Measurements from ENCODE around the gene RAD51B.
A peak's percentile ranks its signal among the peaks of the same experiment; 100 is the strongest.

RAD51B gene

DNA sequence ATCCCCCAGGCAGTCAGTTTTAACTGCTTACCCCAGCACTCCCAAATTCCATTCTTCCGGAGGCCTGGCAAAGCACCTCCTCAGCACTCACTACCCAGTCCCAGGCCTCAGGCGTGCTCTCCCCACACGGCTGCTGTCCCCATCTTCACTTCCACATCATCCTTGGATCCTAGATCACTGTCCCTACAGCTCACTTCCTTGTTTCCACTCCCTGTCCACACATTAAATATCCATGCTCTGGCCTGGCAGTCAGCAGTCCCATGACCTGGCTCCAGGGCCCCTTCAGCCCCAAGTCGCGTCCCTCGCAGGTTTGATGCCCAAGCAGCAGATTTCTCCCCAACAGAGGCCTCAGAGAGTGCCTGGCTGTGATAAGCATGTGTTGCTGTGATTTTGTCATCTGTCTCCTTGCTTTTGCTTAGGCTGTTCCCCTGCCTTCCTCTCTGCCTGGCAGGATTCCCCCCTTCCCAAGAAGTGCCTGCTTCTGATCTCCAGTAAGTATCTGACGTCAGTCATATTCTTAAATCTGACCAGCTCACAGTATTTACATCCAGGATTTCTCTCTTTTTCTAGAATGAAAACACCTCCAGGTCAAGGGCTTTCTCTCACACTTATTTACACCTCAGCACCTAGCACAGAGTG is 731.6 kb downstream of the RAD51B start:
- DNase-seq = no peak

GRCh38 chr14:68552075-68552474 is 732.5 kb downstream of the RAD51B start:
- no peak for DNase-seq

GRCh38 chr14:68552602-68553001 is 733.0 kb downstream of the RAD51B start:
- DNase-seq = peak; percentile 70

GRCh38 chr14:68553311-68553710 is 733.7 kb downstream of the RAD51B start:
- DNase-seq = no peak

DNA sequence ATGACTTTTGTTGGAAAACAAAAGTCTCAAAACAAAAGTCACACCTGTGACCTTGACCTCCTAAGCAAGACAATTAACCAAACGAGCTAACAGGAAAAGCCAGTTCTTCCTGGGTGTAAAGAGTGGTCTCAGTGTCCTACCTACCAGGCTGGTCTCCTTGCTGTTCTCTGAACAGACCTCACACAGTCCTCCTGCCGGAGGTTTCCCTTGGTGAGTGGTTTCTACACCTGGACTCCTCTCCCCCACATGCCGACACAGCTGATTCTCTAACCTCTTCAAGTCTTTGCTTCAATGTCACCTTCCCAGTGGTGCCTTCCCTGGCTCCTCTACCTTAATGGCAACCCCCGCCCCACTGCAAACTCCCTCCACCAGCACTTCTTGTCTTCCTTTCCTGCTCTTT is 734.7 kb downstream of the RAD51B start:
- DNase-seq = no peak

DNA sequence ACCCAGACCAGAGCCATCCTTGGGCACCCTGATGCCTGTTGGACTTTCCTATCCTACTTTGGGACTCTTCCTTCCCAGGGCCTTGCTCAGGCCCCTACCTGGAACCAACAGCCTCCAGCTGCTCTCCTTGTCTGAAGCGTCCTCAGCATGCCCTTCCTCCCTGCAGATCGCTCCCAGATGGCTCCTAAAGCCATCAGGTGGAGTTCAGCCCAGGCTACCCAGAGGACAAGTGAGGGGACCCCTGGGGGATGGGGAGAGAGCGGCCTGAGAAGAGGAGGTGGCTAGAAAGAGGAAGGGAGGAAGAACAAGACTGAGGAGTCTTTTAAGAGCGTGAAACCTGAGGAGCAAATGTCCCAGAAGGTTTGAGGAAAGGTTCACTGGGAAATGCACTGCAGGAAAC is 736.7 kb downstream of the RAD51B start:
- no peak for DNase-seq

- no peak for DNase-seq
These were observed 738.1 kb downstream of the RAD51B start for GRCh38 chr14:68557648-68558047.

- DNase-seq = no peak
These were observed 738.5 kb downstream of the RAD51B start for GRCh38 chr14:68558096-68558495.

DNA sequence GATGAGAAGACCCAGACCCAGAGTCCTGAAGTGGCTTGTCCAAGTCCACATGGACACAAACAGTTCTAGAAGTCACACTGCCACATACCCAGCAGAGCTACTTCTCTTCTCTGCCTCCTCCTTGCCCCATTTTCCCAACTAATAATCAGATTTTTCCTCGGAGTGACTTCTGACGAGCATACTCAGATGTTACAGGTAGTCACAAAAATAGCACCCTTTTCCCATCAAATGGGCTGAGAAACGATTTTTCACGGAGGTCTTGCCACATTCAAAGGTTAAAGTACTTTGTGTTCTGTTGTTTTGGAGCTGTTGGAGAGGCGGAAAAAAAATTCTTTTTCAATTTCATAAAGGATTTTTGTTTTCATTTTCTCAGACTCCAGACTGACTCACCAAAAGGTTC is 740.4 kb downstream of the RAD51B start:
- DNase-seq = no peak

- DNase-seq = no peak
These were observed 742.0 kb downstream of the RAD51B start for GRCh38 chr14:68561531-68562007.

GRCh38 chr14:68562911-68563250 is 743.3 kb downstream of the RAD51B start:
- DNase-seq = no peak

DNA sequence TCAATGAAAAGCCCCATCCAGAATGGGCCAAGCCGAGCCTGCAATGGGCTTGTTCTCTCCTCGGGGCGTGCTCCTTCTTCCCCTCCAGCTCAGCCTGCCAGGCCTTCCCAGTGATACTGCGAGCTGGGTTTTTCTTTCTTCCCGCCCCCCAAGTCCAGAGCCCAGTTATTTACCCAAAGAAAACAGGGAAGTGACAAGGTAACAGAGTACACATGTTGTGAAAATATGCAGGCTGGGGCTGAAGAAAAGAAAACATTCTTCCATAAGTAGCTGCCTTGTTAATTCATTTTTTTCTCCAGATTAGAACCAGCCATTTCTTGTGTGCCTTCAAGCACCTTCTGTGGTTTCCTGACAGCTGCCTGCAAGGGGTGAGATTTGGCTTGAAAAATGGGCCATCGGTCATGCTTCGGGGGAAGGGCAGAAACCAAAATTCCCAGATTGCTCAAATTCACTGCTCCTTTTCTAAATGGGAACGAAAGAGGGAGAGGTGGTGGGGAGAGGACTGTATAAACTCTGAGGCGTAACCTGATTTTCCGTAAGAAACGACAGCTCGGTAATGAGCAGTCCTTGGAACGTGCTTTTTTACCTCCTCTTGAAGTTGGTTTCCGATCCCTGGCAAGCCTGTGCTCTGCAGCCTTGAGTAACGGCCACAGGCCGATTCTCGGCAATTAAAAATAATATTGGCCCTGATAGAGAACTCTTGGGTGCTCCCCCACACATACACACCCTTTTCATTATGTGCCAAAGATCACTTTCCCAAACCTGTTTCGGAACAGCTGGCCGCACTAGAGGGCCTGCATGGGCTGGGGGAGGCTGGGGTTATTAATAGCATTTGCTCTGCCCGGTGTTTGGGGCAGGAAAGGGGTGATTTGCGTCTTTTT is 743.9 kb downstream of the RAD51B start:
- DNase-seq = no peak

DNA sequence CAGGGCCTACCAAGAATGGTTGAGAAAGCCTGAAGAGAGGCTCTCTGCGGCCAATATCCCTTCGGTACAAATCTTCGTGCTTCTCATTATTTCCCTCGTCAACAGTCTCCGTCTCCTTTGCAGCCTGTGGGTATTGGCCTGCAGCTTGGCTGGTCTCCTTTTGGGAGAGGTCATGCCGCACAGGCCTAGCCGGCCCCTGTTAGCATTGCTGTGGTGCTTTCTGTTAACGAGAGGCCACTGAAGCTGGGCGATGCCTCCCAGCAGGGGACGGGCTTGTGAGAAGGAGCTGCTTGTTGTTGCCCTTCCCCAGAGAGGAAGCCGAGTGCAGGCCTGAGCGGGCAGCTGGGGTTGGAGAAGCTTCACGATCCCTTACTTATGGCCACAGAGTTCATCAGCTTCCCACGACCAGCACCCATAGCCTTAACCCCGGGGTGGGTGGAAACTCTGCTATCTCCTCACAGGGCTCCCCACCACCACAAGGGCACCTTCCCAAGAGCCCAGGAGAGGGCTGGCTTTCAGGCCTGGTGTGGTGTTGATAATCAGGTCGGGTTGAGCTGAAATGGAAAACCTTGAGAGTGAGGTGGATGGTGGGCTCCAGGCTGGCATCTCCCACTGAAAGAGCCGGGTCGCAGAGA is 744.7 kb downstream of the RAD51B start:
- DNase-seq = no peak

DNA sequence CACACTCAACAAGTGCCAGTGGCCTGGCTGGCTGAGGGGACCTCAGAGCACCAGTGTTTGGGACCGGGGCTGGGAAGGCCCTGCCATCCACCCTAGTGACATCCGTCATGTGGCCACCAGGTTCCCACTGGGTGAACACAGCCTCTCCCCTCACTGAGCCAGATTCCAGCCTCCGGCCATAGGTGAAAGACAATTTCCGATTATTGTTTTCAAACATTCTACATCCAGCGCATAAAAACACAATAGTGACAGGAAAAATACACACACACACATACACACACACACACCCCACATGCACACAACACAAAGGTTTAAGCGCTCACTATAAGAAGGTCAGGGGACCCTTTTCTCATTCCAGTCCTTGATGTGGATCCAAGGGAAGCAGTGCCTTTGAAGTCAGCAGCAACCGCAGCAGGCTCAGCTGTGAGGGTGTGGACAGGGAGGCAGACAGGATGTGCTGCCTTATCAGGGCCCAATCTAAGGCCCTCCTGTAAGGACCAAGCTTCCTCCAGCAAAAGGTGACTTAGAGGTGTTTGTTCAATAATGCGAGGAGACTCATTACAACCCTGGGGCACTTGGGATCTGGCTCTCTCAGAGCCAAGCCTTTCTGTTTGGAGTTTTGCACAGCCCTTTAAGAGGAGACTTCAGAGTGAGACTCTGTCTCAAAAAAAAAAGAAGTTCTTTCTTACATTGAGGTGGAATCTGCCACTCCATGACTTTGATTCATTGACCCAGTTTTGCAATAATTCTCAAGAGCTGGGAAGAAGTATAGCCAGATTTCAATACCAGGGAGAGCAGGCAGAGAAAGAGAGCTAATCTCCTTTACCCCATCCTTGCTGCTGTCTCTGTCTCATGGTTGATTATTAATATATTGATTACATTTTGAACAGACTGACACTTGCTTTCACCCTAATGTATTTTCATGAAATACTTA is 745.5 kb downstream of the RAD51B start:
- DNase-seq = no peak

DNA sequence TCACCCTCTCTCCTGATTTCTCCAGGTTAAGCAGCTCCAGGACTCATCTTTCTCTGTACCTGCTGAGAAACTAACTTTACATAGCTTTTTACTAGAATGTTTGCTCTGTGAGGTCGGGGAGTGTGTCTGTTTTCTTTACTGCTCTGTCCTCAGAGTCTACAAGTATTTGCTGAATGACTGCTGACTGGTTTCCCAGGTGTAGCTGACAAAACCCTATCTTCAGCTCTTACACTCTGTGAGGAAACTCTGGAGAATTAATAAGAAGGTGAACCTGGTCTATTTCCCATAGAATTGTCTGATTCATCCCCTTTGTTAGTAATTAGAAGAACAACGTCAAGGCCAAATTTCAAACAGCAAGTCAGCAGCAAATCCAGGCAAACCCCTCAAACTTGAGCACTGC is 746.5 kb downstream of the RAD51B start:
- no peak for DNase-seq

- DNase-seq = peak; percentile 37
These were observed 749.6 kb downstream of the RAD51B start for GRCh38 chr14:68568907-68569897.

GRCh38 chr14:68569970-68570409 is 750.4 kb downstream of the RAD51B start:
- DNase-seq = no peak

- no peak for DNase-seq
These were observed 751.6 kb downstream of the RAD51B start for GRCh38 chr14:68571114-68571591.

DNA sequence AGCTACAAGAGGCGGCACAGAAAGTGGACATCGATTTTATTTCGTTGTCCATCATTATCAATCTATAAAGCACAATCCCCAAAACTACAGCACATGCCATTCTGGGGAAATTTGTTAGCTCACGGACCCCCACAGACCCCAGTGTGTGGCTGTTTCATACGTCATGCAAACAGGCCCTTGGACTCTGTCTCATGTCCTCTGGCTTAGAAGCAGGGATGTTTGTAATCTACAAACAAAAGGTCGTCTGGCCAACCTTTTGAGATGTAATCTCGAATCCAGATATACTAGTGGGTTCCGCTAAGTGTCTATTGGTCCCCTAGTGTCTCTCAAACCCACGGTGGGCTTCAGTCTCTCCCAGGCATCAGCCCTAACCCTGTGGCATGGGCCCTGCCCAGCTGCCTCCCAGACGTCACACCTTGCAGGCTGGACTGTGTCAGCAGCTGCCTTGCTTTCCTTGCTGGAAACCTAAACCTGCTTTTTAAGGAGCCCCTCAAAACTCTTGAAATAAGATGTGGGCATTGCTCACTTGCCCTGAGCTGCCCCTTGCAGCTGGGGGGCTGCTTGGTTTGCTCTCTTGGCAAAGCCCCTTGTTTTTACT is 752.4 kb downstream of the RAD51B start:
- DNase-seq = no peak

- DNase-seq = no peak
These were observed 753.5 kb downstream of the RAD51B start for GRCh38 chr14:68573126-68573525.

GRCh38 chr14:68573722-68574121 is 754.1 kb downstream of the RAD51B start:
- DNase-seq = no peak

Measured in MV-4-11 (cell line).